ENCODE results near the gene FRS2.
"Not testable (repeated sequence)": the region's sequence is repeated elsewhere in the genome, so short reads cannot be mapped to it uniquely, and the experiment has no call there.

FRS2 gene

DNA sequence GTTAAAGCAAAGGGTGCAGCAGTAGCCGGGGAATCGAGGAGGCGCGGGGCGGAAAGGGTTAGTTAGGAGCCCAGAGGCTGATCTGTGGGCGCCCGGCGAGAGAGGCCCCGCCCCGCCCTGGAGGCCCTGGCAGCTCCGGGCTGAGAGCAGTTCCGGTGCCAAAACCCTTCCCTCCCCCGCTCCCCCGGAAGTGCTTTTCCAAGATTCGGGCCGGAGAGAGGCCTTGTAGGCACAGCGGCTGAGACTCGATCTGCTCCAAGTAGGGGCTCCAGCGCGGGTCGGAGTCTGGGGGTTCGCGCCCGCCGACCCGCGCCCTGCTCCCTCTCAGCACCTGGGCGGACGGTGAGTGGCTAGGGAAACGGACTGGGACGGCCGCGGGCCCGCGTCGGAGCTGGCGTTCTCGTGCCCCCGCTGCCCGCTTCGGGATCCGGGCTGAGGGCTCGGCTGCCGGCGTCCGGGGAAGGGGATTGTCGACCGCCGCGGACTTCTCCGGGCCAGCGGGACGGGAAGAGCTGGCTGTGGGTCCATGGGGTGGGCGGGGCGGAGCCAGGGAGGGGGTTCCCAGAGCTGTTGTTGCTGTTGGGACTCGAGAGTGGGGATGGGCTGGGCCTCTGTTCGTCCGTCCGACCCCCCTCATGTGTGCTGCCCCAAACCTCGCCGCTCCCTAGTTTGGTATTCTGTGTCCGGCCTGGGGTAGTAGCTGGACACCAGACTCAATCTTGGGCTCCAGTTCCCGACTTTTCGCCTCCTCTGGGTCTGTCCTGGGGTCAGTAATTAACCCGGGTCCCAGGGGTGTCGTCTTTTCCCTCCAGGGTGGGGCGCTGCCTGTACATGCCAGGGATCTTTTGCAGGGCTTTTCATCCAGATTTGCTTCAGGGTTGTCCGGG lies at the start of gene FRS2:
Gene FRS2 (plus strand): TSS at position 200 of the 887 bp plus-strand sequence. CDS start 98,643 bp downstream, outside the sequence.
- peak; percentile 92 for DNase-seq

- DNase-seq: no peak
Observed at GRCh38 chr12:69421548-69421947, 48.6 kb upstream of the FRS2 start.

- DNase-seq: no peak
Observed at GRCh38 chr12:69423037-69423905, 46.9 kb upstream of the FRS2 start.

DNA sequence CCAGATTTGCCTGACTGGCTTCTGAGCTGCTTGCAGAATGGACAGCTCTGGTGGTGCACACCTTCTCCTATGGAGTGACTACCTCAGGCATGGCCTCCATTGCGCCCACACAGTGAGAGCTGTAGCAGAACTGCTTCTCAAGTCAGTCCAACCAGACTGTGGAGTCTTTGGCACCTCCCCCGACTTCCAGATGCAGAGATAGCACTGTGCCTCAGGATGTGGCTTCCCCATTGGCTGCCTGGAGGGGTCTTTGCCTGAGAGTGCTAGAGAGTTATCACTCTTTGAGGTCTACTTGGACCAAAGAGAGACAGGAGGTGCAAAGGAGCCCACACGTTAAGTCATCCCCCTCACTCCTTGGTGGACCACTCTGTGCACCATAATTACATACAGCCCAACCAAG lies 44.8 kb upstream of the FRS2 start:
- DNase-seq: no peak

- no peak for DNase-seq
Observed at GRCh38 chr12:69428351-69429073, 41.7 kb upstream of the FRS2 start.

DNA sequence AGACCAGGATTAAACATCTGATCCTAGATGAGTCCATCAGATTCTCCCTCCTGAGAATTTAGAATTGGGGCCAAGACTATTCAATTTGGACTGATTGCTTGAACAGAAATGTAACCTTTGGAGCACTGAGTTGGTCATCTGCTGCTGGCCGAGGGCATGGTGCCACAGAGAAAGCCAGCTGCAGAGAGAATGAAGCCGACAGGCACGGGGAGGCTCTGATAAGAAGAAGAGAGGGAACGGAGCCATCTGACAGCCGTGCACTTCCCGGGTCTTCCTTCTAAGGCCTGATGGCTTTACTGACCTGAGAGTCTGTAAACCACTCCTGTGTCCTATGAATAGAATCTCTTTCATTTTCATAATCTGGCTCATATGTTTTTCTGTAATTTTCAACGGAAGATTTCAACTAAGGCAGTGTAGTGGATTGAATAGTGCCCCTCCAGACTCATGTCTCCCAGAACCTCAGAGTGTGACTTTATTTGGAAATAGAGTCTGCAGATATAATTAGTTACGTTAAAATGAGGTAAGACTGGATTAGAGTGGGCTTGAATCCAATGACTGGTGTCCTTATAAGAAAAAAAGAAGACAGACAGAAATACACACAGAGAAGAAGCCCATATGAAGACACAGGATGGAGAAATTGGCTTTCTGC lies 39.1 kb upstream of the FRS2 start:
- DNase-seq: no peak

DNA sequence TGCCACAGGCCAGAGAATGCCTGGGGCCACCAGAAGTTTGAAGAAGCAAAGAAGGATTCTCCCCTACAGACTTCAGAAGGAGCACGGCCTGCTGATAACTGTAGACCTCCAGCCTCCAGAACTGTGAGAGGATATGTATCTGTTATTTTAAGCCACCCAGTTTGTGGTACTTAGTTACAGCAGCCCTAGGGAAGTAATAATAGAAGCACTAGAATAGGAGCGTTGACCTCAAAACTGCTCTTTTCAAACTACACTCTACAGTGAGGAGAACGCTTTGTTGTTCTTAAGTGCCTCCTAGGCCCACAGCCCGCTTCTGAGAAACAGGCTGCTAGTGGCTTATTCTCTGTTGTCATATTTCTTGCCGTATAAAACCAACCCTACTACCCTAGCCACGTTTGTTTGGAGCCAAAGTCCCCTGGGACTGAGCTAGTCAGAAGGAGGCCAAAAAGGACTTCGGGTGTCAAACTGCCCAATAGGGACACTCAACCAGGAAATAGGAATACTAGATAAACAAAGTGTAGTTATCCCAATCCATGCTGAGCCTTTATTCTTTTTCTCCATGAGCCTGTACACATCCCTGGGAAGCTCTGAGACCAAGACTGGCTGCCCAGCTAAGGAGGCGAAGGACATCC lies 38.5 kb upstream of the FRS2 start:
- no peak for DNase-seq

DNA sequence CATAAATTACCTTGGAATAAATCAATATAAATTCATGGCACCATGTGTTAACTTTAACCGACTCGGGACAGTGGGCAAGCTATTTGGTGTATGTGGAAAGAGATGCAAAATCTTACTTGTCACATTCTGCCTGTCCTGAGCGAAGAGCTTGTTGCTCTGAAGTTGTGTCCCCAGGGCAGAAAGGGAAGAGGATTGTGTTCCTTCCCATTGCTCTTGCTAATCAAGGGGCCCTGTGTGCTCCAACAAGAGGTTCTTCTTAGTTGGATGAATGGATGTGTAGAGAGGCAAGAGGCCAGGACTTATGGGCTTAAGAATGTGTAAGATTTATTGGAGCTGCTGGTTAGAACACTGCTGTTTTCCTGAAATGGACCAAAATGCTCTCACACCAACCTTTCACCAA lies 36.5 kb upstream of the FRS2 start:
- DNase-seq: no peak

- no peak for DNase-seq
Observed at GRCh38 chr12:69435644-69436043, 34.5 kb upstream of the FRS2 start.

DNA sequence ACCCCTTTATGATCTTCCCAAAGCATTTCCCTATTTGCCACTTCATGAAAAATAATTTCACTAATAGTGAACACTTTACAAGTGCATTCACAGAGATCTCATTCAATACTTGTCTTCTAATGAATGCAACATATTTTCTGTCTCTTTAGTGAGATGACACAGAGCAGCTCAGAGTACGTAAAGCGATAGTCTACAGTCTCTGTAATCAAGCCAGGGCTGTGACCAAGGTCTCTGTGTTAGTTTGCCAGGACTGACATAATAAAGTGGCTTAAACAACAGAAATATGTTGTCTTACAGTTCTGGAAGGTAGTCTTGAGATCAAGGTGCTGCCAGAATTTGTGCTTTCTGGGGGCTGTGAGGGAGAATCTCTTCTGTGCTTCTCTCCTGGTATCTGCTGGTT lies 33.1 kb upstream of the FRS2 start:
- no peak for DNase-seq

- DNase-seq: no peak
Observed at GRCh38 chr12:69438539-69438938, 31.6 kb upstream of the FRS2 start.

GRCh38 chr12:69440016-69440415 lies 30.2 kb upstream of the FRS2 start:
- no peak for DNase-seq

DNA sequence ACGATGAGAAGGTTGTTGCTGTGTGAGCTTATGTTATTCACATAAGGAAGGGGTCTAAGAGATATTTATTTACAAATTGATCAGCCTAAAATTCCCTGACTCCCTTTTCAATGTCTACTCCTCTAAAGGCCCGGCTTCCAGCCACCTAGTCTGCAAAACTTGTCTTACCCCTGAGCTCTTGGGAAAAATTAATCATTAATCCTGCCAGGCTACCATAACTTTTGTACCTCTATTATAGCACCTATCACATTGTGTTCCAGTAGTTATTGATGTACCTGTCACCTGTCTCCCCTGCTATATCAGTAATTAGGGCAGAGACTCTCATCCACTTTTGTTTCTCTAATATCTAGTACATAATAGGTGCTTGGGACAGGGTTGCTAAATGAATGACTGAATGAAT lies 29.3 kb upstream of the FRS2 start:
- DNase-seq: no peak

DNA sequence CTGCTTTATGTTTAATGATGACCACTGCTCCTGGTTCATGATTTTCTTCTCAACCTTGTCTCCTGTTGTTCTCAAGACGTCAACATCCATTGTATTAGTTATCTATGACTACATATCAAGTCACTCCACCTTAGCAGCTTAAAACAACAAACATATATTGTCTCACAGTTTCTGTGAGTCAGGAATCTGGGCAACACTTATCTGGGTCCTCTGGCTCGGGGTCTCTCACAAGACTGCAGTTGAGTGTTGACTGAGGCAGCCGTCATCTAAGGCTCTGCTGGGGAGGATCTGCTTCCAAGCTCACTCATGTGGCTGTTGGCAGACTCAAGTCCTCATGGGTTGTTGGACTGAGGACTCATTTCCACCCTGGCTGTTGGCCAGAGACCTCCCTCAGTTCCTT lies 27.3 kb upstream of the FRS2 start:
- DNase-seq: no peak

DNA sequence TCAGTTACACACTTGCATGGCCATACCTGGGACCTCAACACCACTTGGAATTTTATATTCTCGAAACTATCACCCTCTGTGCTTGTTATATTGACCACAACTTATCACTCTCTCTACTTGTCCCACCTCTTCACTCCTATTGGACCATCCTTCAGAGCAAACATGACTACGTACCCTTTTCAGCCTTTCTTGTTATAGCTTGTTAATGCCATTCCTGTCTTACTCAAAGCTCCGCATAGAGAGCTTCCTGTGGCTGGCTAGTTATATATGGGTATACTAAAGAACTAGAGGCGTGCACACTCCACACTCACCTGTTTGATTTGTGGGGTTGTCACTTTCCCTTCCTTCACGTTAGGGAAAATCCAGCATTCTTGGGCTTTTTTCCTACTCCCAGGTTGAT lies 26.3 kb upstream of the FRS2 start:
- no peak for DNase-seq

- DNase-seq: no peak
Observed at GRCh38 chr12:69447892-69448291, 22.3 kb upstream of the FRS2 start.

DNA sequence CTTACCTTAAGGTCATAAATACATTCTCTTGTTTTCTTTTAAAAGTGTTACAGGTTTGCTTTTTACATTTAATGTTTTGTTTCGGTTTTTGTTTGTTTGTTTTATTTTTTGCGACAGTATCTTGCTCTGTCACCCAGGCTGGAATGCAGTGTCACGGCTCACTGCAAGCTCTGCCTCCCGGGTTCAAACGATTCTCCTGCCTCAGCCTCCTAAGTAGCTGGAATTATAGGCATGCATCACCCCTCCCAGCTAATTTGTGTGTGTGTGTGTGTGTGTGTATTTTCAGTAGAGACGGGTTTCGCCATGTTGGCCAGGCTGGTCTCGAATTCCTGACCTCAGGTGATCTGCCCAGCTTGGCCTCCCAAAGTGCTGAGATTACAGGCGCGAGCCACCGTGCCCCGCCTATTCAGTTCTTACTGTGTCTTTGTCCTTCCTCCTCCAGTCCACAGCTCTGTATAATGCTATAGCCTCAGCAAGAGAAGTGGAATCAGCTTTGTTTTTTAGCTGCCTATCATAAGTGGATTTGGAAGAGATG lies 17.5 kb upstream of the FRS2 start:
- DNase-seq: not testable (repeated sequence)

- DNase-seq: no peak
Observed at GRCh38 chr12:69456239-69456638, 13.9 kb upstream of the FRS2 start.

- no peak for DNase-seq
Observed at GRCh38 chr12:69457433-69457832, 12.8 kb upstream of the FRS2 start.

DNA sequence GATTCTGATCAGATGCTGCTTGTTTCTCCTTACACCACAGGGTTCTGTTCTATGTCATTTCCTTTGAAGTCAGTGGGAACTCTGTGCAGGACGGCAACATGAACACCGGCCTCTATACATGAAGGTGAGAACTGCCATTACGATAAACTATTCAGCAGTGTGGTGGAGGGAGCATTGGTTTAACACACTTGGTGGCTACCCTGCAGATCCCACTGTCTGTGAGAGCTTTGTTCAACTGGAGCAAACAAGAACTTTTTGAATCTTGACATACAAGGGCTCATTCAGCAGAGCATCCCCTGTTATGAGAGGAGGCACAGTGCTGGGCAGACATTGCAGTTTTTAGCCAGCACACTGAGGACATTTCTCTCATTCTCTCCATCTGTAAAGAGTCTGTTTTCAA lies 10.7 kb upstream of the FRS2 start:
- DNase-seq: no peak

DNA sequence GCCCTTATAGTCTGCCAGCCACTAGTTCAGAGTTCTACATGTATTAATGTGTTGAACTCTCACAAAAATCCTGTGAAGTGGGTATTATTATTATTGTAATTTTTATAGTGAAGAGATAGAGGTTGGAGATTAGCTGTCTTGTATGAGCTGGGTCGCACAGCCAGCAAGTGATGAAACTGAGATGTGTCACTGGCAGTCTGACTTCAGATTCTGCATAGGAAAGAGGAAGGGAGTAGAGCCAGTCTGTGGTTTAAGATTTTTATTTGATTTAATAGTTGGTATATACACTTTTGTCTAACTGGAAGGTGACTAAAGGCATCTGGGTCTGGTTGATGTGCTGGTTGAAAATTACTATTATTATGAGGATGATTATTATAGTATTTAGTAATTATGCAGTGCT lies 5.8 kb upstream of the FRS2 start:
- no peak for DNase-seq

DNA sequence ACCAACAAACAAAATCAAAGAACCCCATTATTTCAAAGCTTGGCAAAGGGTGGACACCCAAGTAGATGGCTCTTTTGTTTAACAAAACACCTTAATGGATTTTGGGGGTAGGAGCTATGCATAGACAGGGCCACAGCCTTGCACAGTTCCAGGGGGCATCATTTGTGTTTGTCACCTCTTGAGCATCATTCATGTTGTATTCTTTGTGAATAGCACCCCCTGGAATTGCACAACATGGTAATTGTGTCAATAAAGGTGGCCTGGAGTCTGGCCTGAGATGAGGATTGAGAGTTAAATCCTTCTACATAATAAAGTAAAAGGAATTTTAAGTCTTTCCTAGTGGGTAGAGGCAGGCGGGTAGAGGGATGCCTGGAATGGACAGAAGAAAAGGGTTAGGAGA lies 3.3 kb upstream of the FRS2 start:
- no peak for DNase-seq
